ENCODE measurements around the gene AGAP1.

Gene AGAP1

DNA sequence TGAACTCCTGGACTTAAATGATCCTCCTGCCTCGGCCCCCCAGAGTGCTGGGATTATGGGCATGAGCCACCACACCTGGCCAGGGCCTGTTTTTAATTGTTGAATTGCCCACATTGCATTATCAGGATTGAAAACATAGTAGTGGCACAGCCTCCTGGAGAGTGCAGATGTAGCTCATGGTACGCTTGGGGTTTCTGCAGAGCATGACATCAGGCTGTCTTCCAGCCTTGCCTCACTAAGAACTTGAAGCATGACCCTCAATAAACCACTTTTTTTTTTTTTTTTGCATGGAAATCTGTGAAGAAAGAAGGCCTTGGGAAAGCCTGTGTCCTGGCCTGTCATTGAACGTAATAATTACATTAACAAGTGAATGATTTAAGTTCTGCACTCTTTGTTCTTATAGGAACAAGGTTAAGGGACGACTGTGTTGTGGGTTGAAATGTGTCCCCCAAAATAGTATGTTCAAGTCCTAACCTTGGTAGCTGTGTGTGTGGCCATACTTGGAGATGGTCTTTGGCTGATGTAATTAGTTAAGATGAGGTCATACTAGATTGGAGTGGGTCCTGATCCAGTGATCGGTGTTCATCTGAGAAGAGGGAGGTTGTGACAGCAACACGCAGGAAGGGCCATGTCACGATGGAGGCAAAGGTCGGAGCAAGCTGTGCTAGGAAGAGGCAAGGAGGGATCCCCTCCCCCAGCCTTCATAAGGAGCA, 90.2 kb downstream of the AGAP1 start:
- Histone ChIP-seq H3K27ac (ENCODE audit: low read length) (no peak overlapping the region), H3K4me3 (ENCODE audit: low read depth in 1 of 2, low read length in 2 of 2) (no peak overlapping the region), H3K4me1 (ENCODE audit: control insufficient read depth in 1 of 2, insufficient read depth in 2 of 2, low read length in 2 of 2) (no peaks in the 10 kb centered on the region), H3K9me3 (ENCODE audit: control insufficient read depth in 1 of 2, low read length in 2 of 2) (no peaks in the 10 kb centered on the region), H3K27me3 (ENCODE audit: low read depth, low read length) (no peaks in the 10 kb centered on the region), H3K36me3 (ENCODE audit: control insufficient read depth in 1 of 2, insufficient read depth in 2 of 2, low read length in 2 of 2) (no peaks in the 10 kb centered on the region)

- Histone ChIP-seq H3K4me1 (ENCODE audit: control insufficient read depth in 1 of 2, insufficient read depth in 2 of 2, low read length in 2 of 2) (no peaks in the 10 kb centered on the region), H3K36me3 (ENCODE audit: control insufficient read depth in 1 of 2, insufficient read depth in 2 of 2, low read length in 2 of 2) (no peaks in the 10 kb centered on the region), H3K27ac (ENCODE audit: low read length) (no peak overlapping the region), H3K9me3 (ENCODE audit: control insufficient read depth in 1 of 2, low read length in 2 of 2) (no peaks in the 10 kb centered on the region), H3K27me3 (ENCODE audit: low read depth, low read length) (no peaks in the 10 kb centered on the region), H3K4me3 (ENCODE audit: low read depth in 1 of 2, low read length in 2 of 2) (no peak overlapping the region)
Observed at GRCh38 chr2:235584638-235585007, 90.8 kb downstream of the AGAP1 start.

DNA sequence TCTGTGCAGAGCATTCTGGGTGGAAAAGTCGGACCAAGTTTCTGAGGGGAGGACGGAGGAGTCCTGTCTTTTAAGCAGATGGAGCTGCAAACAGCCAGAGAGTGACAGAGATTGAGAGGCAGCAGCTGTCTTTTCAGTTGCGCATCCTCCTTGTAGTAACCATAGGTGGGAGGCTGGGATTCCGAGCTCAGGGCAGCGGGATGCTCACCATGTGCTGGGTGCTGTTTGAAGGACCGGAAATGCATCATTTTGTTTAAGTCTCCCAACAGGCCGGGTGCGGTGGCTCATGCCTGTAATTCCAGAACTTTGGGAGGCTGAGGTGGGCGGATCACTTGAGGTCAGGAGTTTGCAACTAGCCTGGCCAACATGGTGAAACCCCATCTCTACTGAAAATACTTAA, 93.4 kb downstream of the AGAP1 start:
- H3K36me3 ChIP-seq (ENCODE audit: control insufficient read depth in 1 of 2, insufficient read depth in 2 of 2, low read length in 2 of 2) = no peaks in the 10 kb centered on the region
- no peaks in the 10 kb centered on the region for H3K9me3 ChIP-seq (ENCODE audit: control insufficient read depth in 1 of 2, low read length in 2 of 2)
- no peak overlapping the region for H3K4me3 ChIP-seq (ENCODE audit: low read depth in 1 of 2, low read length in 2 of 2)
- H3K27ac ChIP-seq (ENCODE audit: low read length) = no peak overlapping the region
- no peaks in the 10 kb centered on the region for H3K27me3 ChIP-seq (ENCODE audit: low read depth, low read length)
- no peaks in the 10 kb centered on the region for H3K4me1 ChIP-seq (ENCODE audit: control insufficient read depth in 1 of 2, insufficient read depth in 2 of 2, low read length in 2 of 2)

DNA sequence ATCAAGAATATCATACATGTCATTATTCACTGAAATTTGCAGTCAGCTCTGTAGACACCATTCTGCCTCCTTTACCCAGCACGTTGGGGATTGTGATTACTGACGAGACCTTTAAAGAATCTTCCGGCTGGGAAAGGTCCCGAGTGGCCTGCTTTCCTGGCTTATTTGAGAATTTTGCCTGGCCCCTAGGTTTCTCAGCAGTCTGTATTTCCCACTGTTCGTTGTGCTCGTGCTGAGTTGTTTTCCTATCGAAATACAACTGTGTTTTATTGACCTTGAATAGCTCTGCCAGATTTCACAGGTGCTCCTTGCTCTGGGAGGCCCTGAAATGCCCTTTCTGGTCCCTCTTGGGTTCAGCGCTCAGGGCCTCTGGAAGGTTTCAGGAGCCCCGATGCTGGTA, 94.9 kb downstream of the AGAP1 start:
- Histone ChIP-seq H3K9me3 (ENCODE audit: control insufficient read depth in 1 of 2, low read length in 2 of 2) (no peaks in the 10 kb centered on the region), H3K27me3 (ENCODE audit: low read depth, low read length) (no peaks in the 10 kb centered on the region), H3K4me1 (ENCODE audit: control insufficient read depth in 1 of 2, insufficient read depth in 2 of 2, low read length in 2 of 2) (no peaks in the 10 kb centered on the region), H3K4me3 (ENCODE audit: low read depth in 1 of 2, low read length in 2 of 2) (no peak overlapping the region), H3K36me3 (ENCODE audit: control insufficient read depth in 1 of 2, insufficient read depth in 2 of 2, low read length in 2 of 2) (no peaks in the 10 kb centered on the region), H3K27ac (ENCODE audit: low read length) (no peak overlapping the region)

DNA sequence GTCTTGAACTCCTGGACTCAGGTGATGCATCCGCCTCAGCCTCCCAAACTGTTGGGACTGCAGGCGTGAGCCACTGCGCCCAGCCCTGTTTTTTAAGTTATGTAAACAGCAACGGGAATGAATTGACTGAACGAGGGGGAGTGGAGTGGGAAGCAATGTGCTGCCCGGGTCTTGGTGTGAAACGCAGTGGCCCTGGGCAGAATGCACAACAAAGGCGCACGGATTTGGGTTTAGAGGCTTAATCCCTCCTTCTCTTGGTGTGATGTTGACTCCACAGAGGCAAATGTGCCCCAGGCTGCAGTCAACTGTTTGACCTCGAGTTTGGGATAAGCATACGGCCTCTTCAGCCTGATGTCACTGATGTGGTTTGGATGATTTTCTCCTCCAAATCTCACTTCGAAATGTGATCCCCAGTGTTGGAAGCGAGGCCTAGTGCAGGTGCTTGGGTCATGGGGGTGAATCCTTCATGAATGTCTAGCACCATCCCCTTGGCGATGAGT, 97.4 kb downstream of the AGAP1 start:
- no peak overlapping the region for H3K27ac ChIP-seq (ENCODE audit: low read length)

DNA sequence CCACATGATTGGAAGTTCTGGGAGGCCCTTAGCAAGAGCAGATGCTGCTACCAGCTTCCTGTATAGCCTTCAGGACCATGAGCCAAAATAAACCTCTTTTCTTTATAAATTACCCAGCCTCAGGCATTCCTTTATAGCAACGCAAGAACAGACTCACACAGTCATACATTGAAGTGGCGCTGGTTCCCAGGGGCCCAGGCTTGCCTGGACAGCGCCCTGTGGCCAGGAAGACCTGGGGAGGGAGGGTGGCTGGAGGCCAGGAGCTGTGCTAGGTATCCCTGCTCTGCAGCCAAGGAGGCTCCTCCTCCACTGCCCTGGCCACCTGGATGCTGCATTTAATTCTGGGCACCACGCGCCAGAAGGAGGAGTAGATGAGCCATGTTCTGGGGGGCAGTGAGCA, 98.1 kb downstream of the AGAP1 start:
- no peaks in the 10 kb centered on the region for H3K36me3 ChIP-seq (ENCODE audit: control insufficient read depth in 1 of 2, insufficient read depth in 2 of 2, low read length in 2 of 2)
- no peak overlapping the region for H3K27ac ChIP-seq (ENCODE audit: low read length)
- no peaks in the 10 kb centered on the region for H3K9me3 ChIP-seq (ENCODE audit: control insufficient read depth in 1 of 2, low read length in 2 of 2)
- H3K27me3 ChIP-seq (ENCODE audit: low read depth, low read length) = no peaks in the 10 kb centered on the region
- no peak overlapping the region for H3K4me3 ChIP-seq (ENCODE audit: low read depth in 1 of 2, low read length in 2 of 2)
- peaks cover 4 to 7% of the 10 kb centered on the region in 2 donors for H3K4me1 ChIP-seq (ENCODE audit: control insufficient read depth in 1 of 2, insufficient read depth in 2 of 2, low read length in 2 of 2)

More for the DNA sequence above, 97.4 kb downstream of the AGAP1 start:
- H3K4me1 ChIP-seq (ENCODE audit: control insufficient read depth in 1 of 2, insufficient read depth in 2 of 2, low read length in 2 of 2) = peaks cover 4 to 7% of the 10 kb centered on the region in 2 donors
- no peaks in the 10 kb centered on the region for H3K27me3 ChIP-seq (ENCODE audit: low read depth, low read length)
- H3K9me3 ChIP-seq (ENCODE audit: control insufficient read depth in 1 of 2, low read length in 2 of 2) = no peaks in the 10 kb centered on the region
- no peak overlapping the region for H3K4me3 ChIP-seq (ENCODE audit: low read depth in 1 of 2, low read length in 2 of 2)
- H3K36me3 ChIP-seq (ENCODE audit: control insufficient read depth in 1 of 2, insufficient read depth in 2 of 2, low read length in 2 of 2) = no peaks in the 10 kb centered on the region

DNA sequence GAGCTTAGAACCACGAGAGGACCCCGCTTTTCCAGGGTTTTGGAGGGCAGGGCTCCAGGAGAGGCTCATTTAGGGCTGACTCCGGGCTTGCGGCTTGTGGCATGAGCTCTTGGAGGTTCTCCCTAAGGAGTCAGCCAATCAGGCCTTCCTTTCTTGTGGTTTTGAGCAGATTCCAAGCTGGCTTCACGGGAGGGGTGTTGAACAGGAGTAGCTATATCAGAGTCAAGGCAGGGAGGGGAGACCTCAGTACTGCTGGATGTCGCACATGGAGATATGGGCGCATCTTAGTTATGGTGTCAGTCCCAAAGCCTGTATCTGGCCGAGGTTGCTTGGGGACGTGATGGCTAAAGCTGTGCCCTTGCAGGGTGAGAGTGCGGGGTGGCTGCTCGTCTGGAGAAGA, 98.6 kb downstream of the AGAP1 start:
- H3K27ac ChIP-seq (ENCODE audit: low read length) = no peak overlapping the region
- H3K27me3 ChIP-seq (ENCODE audit: low read depth, low read length) = no peaks in the 10 kb centered on the region
- peaks cover 4 to 7% of the 10 kb centered on the region in 2 donors for H3K4me1 ChIP-seq (ENCODE audit: control insufficient read depth in 1 of 2, insufficient read depth in 2 of 2, low read length in 2 of 2)
- H3K36me3 ChIP-seq (ENCODE audit: control insufficient read depth in 1 of 2, insufficient read depth in 2 of 2, low read length in 2 of 2) = no peaks in the 10 kb centered on the region
- no peaks in the 10 kb centered on the region for H3K9me3 ChIP-seq (ENCODE audit: control insufficient read depth in 1 of 2, low read length in 2 of 2)
- H3K4me3 ChIP-seq (ENCODE audit: low read depth in 1 of 2, low read length in 2 of 2) = no peak overlapping the region

- Histone ChIP-seq H3K27ac (ENCODE audit: low read length) (no peak overlapping the region), H3K9me3 (ENCODE audit: control insufficient read depth in 1 of 2, low read length in 2 of 2) (no peaks in the 10 kb centered on the region), H3K4me3 (ENCODE audit: low read depth in 1 of 2, low read length in 2 of 2) (no peak overlapping the region), H3K4me1 (ENCODE audit: control insufficient read depth in 1 of 2, insufficient read depth in 2 of 2, low read length in 2 of 2) (peaks cover 4 to 7% of the 10 kb centered on the region in 2 donors), H3K36me3 (ENCODE audit: control insufficient read depth in 1 of 2, insufficient read depth in 2 of 2, low read length in 2 of 2) (no peaks in the 10 kb centered on the region), H3K27me3 (ENCODE audit: low read depth, low read length) (no peaks in the 10 kb centered on the region)
Observed at GRCh38 chr2:235592836-235593235, 99.0 kb downstream of the AGAP1 start.

- Histone ChIP-seq H3K27me3 (ENCODE audit: low read depth, low read length) (no peaks in the 10 kb centered on the region), H3K27ac (ENCODE audit: low read length) (no peak overlapping the region), H3K4me1 (ENCODE audit: control insufficient read depth in 1 of 2, insufficient read depth in 2 of 2, low read length in 2 of 2) (peaks cover 6 to 7% of the 10 kb centered on the region in 2 donors), H3K36me3 (ENCODE audit: control insufficient read depth in 1 of 2, insufficient read depth in 2 of 2, low read length in 2 of 2) (no peaks in the 10 kb centered on the region), H3K4me3 (ENCODE audit: low read depth in 1 of 2, low read length in 2 of 2) (no peak overlapping the region), H3K9me3 (ENCODE audit: control insufficient read depth in 1 of 2, low read length in 2 of 2) (no peaks in the 10 kb centered on the region)
Observed at GRCh38 chr2:235594041-235594440, 100.2 kb downstream of the AGAP1 start.

GRCh38 chr2:235594964-235595363, 101.1 kb downstream of the AGAP1 start:
- Histone ChIP-seq H3K36me3 (ENCODE audit: control insufficient read depth in 1 of 2, insufficient read depth in 2 of 2, low read length in 2 of 2) (no peaks in the 10 kb centered on the region), H3K27ac (ENCODE audit: low read length) (no peak overlapping the region), H3K4me3 (ENCODE audit: low read depth in 1 of 2, low read length in 2 of 2) (no peak overlapping the region), H3K27me3 (ENCODE audit: low read depth, low read length) (no peaks in the 10 kb centered on the region), H3K4me1 (ENCODE audit: control insufficient read depth in 1 of 2, insufficient read depth in 2 of 2, low read length in 2 of 2) (peaks cover 7 to 15% of the 10 kb centered on the region in 2 donors), H3K9me3 (ENCODE audit: control insufficient read depth in 1 of 2, low read length in 2 of 2) (no peaks in the 10 kb centered on the region)

- Histone ChIP-seq H3K4me3 (ENCODE audit: low read depth in 1 of 2, low read length in 2 of 2) (no peak overlapping the region), H3K27me3 (ENCODE audit: low read depth, low read length) (no peaks in the 10 kb centered on the region), H3K36me3 (ENCODE audit: control insufficient read depth in 1 of 2, insufficient read depth in 2 of 2, low read length in 2 of 2) (no peaks in the 10 kb centered on the region), H3K4me1 (ENCODE audit: control insufficient read depth in 1 of 2, insufficient read depth in 2 of 2, low read length in 2 of 2) (peaks cover 7 to 19% of the 10 kb centered on the region in 2 donors), H3K9me3 (ENCODE audit: control insufficient read depth in 1 of 2, low read length in 2 of 2) (no peaks in the 10 kb centered on the region), H3K27ac (ENCODE audit: low read length) (no peak overlapping the region)
Observed at GRCh38 chr2:235595422-235596010, 101.7 kb downstream of the AGAP1 start.

- peaks cover 7 to 19% of the 10 kb centered on the region in 2 donors for H3K4me1 ChIP-seq (ENCODE audit: control insufficient read depth in 1 of 2, insufficient read depth in 2 of 2, low read length in 2 of 2)
- H3K36me3 ChIP-seq (ENCODE audit: control insufficient read depth in 1 of 2, insufficient read depth in 2 of 2, low read length in 2 of 2) = no peaks in the 10 kb centered on the region
- no peak overlapping the region for H3K27ac ChIP-seq (ENCODE audit: low read length)
Observed at GRCh38 chr2:235596272-235596671, 102.4 kb downstream of the AGAP1 start.

More at GRCh38 chr2:235596272-235596671, 102.4 kb downstream of the AGAP1 start:
- Histone ChIP-seq H3K27me3 (ENCODE audit: low read depth, low read length) (no peaks in the 10 kb centered on the region), H3K9me3 (ENCODE audit: control insufficient read depth in 1 of 2, low read length in 2 of 2) (no peaks in the 10 kb centered on the region), H3K4me3 (ENCODE audit: low read depth in 1 of 2, low read length in 2 of 2) (no peak overlapping the region)

Data from muscle layer of duodenum (tissue), 2 donors.